RWPE2 (cell line): ENCODE measurements around the gene ZNF765.
"Not testable (repeated sequence)": the region's sequence is repeated elsewhere in the genome, so short reads cannot be mapped to it uniquely, and the experiment has no call there.

Experiments used
- ATAC-seq: fragments of 200-7000 bp; cut with Tn5 transposase; 3 replicates; pipeline ENCODE4 v1.9.1; 2021; ENCODE audit warnings: low read depth
- DNase-seq: peaks from one replicate; pipeline ENCODE4 v3.0.0-alpha.2; 2020; ENCODE audit warnings: low spot score
- H3K27ac ChIP-seq: fragments of 450-650 bp; 2 replicates; pipeline ENCODE4 v1.5.1; 2017; ENCODE audit warnings: mild to moderate bottlenecking; ENCODE audit not compliant: poor library complexity, severe bottlenecking
- H3K27me3 ChIP-seq: fragments of 250-450 bp; sonication (Bioruptor Pico); 2 replicates; pipeline ENCODE4 v1.5.1; 2021; ENCODE audit warnings: mild to moderate bottlenecking, moderate library complexity; ENCODE audit not compliant: insufficient read depth, poor library complexity, severe bottlenecking
- H3K36me3 ChIP-seq: fragments of 250-450 bp; sonication (Bioruptor Pico); 2 replicates; pipeline ENCODE4 v1.5.1; 2020; ENCODE audit warnings: low read depth, mild to moderate bottlenecking, moderate library complexity
- H3K4me1 ChIP-seq: fragments of 250-450 bp; sonication (Bioruptor Pico); 2 replicates; pipeline ENCODE4 v1.5.1; 2021; ENCODE audit warnings: mild to moderate bottlenecking, moderate library complexity; ENCODE audit not compliant: insufficient read depth, poor library complexity, severe bottlenecking
- H3K4me3 ChIP-seq: fragments of 250-450 bp; sonication (Bioruptor Pico); 2 replicates; pipeline ENCODE4 v1.5.1; 2021; ENCODE audit warnings: mild to moderate bottlenecking, moderate library complexity; ENCODE audit not compliant: severe bottlenecking
- H3K9me3 ChIP-seq: fragments of 250-450 bp; sonication (Bioruptor Pico); 2 replicates; pipeline ENCODE4 v1.5.1; 2021; ENCODE audit warnings: mild to moderate bottlenecking, moderate library complexity; ENCODE audit not compliant: severe bottlenecking
- CTCF ChIP-seq: fragments of 450-650 bp; IDR thresholded peaks from one replicate; pipeline ENCODE4 v1.5.1; 2017; ENCODE audit warnings: mild to moderate bottlenecking, moderate library complexity; ENCODE audit not compliant: poor library complexity, severe bottlenecking

ZNF765 gene

GRCh38 chr19:53424968-53425597, 30.1 kb downstream of the ZNF765 start:
- no peak overlapping the region for H3K4me3 ChIP-seq
- H3K27ac ChIP-seq: no peak overlapping the region
- H3K9me3 ChIP-seq: no peaks in the 10 kb centered on the region
- DNase-seq: no peak
- no peaks in the 10 kb centered on the region for H3K36me3 ChIP-seq
- 0 out of 3 replicates have a peak, but pooled peaks have one; percentile 59 for ATAC-seq
- no peaks in the 10 kb centered on the region for H3K4me1 ChIP-seq
- no peaks in the 10 kb centered on the region for H3K27me3 ChIP-seq
- TF ChIP-seq CTCF: peak; percentile 66

GRCh38 chr19:53431399-53432087, 36.6 kb downstream of the ZNF765 start, which contains the start of gene ZNF761:
ZNF761 (plus strand) TSS chr19:53431984; CDS start chr19:53447269, 15,285 bp downstream.
- Histone ChIP-seq H3K27ac (peak within 1 kb of the TSS; percentile 57), H3K4me1 (no peaks in the 10 kb centered on the region), H3K27me3 (no peaks in the 10 kb centered on the region), H3K36me3 (peaks cover 26% of the 10 kb centered on the region), H3K9me3 (no peaks in the 10 kb centered on the region), H3K4me3 (peak within 1 kb of the TSS; percentile 67)
- DNase-seq: peak; percentile 97
- ATAC-seq: peak; percentile 96
- TF ChIP-seq CTCF: no peak

GRCh38 chr19:53432088-53432661, 37.2 kb downstream of the ZNF765 start:
- Histone ChIP-seq H3K4me3 (peak overlapping the region; percentile 67), H3K4me1 (no peaks in the 10 kb centered on the region), H3K36me3 (peaks cover 30% of the 10 kb centered on the region), H3K27ac (peak overlapping the region; percentile 57), H3K27me3 (no peaks in the 10 kb centered on the region), H3K9me3 (no peaks in the 10 kb centered on the region)
- TF ChIP-seq CTCF: no peak
- DNase-seq (no peak), ATAC-seq (peak; percentile 18)

GRCh38 chr19:53443809-53444208, 48.9 kb downstream of the ZNF765 start:
- DNase-seq, H3K9me3 ChIP-seq, ATAC-seq, H3K4me3 ChIP-seq, H3K27me3 ChIP-seq, H3K27ac ChIP-seq, H3K4me1 ChIP-seq: not testable (repeated sequence)
- peaks cover 46% of the 10 kb centered on the region for H3K36me3 ChIP-seq

GRCh38 chr19:53447196-53447595, 52.2 kb downstream of the ZNF765 start:
- H3K27me3 ChIP-seq, H3K4me1 ChIP-seq, H3K4me3 ChIP-seq, ATAC-seq, H3K9me3 ChIP-seq, H3K27ac ChIP-seq, DNase-seq: not testable (repeated sequence)
- H3K36me3 ChIP-seq: peaks cover 53% of the 10 kb centered on the region
